GM19035 (cell line): ENCODE measurements around the gene TENT5A.

ENCODE experiments used
- ATAC-seq: cut with Tn5 transposase; IDR thresholded peaks from one replicate; pipeline ENCODE4 v1.9.1; 2021; ENCODE audit not compliant: unreplicated experiment

The TENT5A gene

GRCh38 chr6:81718126-81718525 lies 34.4 kb downstream of the TENT5A start:
- ATAC-seq, result no peak

- ATAC-seq, result no peak
Observed at GRCh38 chr6:81714684-81715083, 37.8 kb downstream of the TENT5A start.

GRCh38 chr6:81713205-81713604 lies 39.3 kb downstream of the TENT5A start:
- no peak for ATAC-seq

GRCh38 chr6:81708113-81708699 lies 44.3 kb downstream of the TENT5A start:
- ATAC-seq, result no peak

- ATAC-seq, result no peak
Observed at GRCh38 chr6:81704700-81705099, 47.8 kb downstream of the TENT5A start.

- ATAC-seq, result no peak
Observed at GRCh38 chr6:81700414-81700813, 52.1 kb downstream of the TENT5A start.

GRCh38 chr6:81697559-81697958 lies 54.9 kb downstream of the TENT5A start:
- ATAC-seq, result no peak

- peak; percentile 49 for ATAC-seq
Observed at GRCh38 chr6:81696524-81696923, 56.0 kb downstream of the TENT5A start.
